ENCODE measurements around the gene TMC6.

GRCh38 chr17:78082988-78083387 is 45.6 kb downstream of the TMC6 start:
- TF ChIP-seq CTCF (IDR thresholded peaks at IDR 0.05; ENCODE audit: insufficient read depth, low read depth, low read length) = no peak
- no peak for TF ChIP-seq EZH2 (IDR thresholded peaks at IDR 0.05; ENCODE audit: insufficient read depth, low read length)

Measured in astrocyte (in vitro differentiated cells and primary cell).